Vagina (tissue), 2 donors: ENCODE measurements around the gene KCNIP4. TPM values are rescaled to one million over a fixed set of nuclear protein-coding genes. Genes with fewer than 3 reads are reported as not detected.

ENCODE experiments used
- DNase-seq, 2 donors: peaks; one replicate each; pipeline ENCODE4 v3.0.0-alpha.2; 2017; ENCODE audit errors: extremely low spot score in 2 of 2
- H3K27ac ChIP-seq: fragments of 200-600 bp; sonication (generic); one replicate; pipeline ENCODE4 v1.5.1; 2019
- H3K27me3 ChIP-seq: fragments of 200-600 bp; sonication (generic); one replicate; pipeline ENCODE4 v1.5.1; 2019
- H3K36me3 ChIP-seq, 2 donors: fragments of 200-600 bp; sonication (generic); one replicate each; pipeline ENCODE4 v1.5.1; 2017 to 2019
- H3K4me1 ChIP-seq: fragments of 200-600 bp; sonication (generic); one replicate; pipeline ENCODE4 v1.5.1; 2019
- H3K4me3 ChIP-seq, 2 donors: fragments of 200-600 bp; sonication (generic); 1 replicate in 1 of 2; 2 replicates in 1 of 2; pipeline ENCODE4 v1.5.1; 2016 to 2019
- H3K9me3 ChIP-seq: fragments of 200-600 bp; sonication (generic); one replicate; pipeline ENCODE4 v1.5.1; 2019
- POLR2A ChIP-seq, 2 donors: fragments of 450-650 bp; IDR thresholded peaks; one replicate each; pipeline ENCODE4 v1.6.1; 2017; ENCODE audit warnings: antibody characterized with exemption in 2 of 2, mild to moderate bottlenecking in 2 of 2, moderate library complexity in 2 of 2
- POLR2AphosphoS5 ChIP-seq, 2 donors: sonication (generic); formaldehyde crosslinking; IDR thresholded peaks; one replicate each; pipeline ENCODE4 v1.9.0; 2017; ENCODE audit warnings: antibody characterized with exemption in 2 of 2, mild to moderate bottlenecking in 2 of 2, low read depth in 1 of 2; ENCODE audit not compliant: insufficient read depth in 1 of 2
- intact Hi-C: fragments of 100-400 bp; cut with DNase I; formaldehyde crosslinking; loops from one replicate; pipeline ENCODE4 v1.15.1; 2023
- total RNA-seq: library from RNA; depleted of rRNA; stranded (reverse); fragments of >200 nt; gene quantifications from one replicate; pipeline ENCODE4 v1.2.3, GENCODE V29; 2016
- TF ChIP-seq, protein P1 (sequence below), 3 experiments: fragments of 450-650 bp in 2 of 3; fragments of 200-600 bp in 1 of 3; sonication (generic) in 1 of 3; IDR thresholded peaks; one replicate each; pipeline ENCODE4 v1.5.1; 2017 to 2019; ENCODE audit warnings: antibody characterized with exemption in 3 of 3, mild to moderate bottlenecking in 2 of 3, moderate library complexity in 2 of 3

KCNIP4 gene
- total RNA-seq, 1 donor from 2014 or later = not detected

DNA sequence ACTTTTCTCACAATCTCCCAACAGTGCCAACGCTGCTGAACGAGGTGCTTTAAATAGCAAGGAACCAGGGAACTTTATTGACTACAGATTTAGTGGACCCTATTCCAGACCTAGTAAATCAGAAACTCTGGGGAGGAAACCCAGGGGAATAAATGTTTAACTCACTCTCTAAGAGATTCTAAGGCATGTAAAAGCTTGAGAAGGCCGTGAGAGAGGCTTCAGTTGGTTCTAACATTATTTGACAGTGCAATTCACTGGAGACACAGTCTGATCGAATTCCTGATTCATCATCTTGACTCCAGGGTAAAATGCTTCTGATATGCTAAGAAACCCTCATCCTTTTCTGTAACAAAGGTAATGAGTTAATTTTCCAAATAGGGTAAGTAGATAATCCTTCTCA is 494.4 kb downstream of the KCNIP4 start:
- Histone ChIP-seq H3K9me3 (no peaks in the 10 kb centered on the region), H3K27me3 (no peaks in the 10 kb centered on the region), H3K4me1 (no peaks in the 10 kb centered on the region), H3K27ac (no peak overlapping the region), H3K36me3 (no peaks in the 10 kb centered on the region), H3K4me3 (no peak overlapping the region)
- intact Hi-C loops = no loop called here
- TF ChIP-seq POLR2A (IDR thresholded peaks at IDR 0.05) (no peak), POLR2AphosphoS5 (IDR thresholded peaks at IDR 0.05; ENCODE audit: insufficient read depth in 1 of 2, low read depth in 1 of 2) (no peak)
- TF ChIP-seq, protein P1, sequence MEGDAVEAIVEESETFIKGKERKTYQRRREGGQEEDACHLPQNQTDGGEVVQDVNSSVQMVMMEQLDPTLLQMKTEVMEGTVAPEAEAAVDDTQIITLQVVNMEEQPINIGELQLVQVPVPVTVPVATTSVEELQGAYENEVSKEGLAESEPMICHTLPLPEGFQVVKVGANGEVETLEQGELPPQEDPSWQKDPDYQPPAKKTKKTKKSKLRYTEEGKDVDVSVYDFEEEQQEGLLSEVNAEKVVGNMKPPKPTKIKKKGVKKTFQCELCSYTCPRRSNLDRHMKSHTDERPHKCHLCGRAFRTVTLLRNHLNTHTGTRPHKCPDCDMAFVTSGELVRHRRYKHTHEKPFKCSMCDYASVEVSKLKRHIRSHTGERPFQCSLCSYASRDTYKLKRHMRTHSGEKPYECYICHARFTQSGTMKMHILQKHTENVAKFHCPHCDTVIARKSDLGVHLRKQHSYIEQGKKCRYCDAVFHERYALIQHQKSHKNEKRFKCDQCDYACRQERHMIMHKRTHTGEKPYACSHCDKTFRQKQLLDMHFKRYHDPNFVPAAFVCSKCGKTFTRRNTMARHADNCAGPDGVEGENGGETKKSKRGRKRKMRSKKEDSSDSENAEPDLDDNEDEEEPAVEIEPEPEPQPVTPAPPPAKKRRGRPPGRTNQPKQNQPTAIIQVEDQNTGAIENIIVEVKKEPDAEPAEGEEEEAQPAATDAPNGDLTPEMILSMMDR (IDR thresholded peaks at IDR 0.05) = no peak
- DNase-seq = no peak

DNA sequence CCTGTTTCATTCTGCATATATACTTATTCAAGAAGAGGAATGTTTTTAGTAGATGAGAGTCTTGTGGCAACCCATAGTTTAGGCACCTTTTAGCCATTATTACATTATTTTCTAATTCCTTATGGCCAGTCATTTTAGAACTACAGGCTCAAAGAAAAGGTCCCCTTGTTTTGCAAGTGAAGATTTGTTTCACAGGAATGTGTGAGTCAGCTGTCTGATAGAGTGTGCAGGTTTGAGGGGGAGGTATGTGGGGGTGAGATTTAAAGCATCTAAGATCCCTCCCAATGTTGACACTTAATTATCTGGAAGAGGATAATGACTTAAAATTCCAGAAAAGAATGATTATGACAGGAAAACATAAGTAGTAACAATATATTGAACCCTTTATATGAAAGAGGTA is 495.6 kb downstream of the KCNIP4 start:
- DNase-seq = no peak

DNA sequence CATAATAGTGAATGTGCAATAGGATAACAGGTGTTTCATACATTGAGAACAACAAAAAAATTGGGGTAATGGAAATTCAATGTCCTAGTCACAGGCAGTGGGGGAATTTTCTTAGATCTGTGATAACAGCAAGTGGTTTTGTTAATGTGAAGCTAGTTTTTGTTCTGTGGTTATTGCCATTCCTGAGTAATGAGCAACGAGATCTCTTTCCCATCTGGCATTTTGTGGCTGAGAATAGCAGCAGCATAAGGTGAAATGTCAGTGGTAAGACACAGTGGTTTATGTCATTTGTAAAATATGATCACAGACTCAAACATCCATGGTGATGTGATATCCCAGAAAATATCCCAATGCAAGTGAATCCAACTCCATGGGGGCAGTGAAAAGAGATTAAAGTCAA is 497.5 kb downstream of the KCNIP4 start:
- H3K36me3 ChIP-seq = no peaks in the 10 kb centered on the region
- no peaks in the 10 kb centered on the region for H3K4me1 ChIP-seq
- H3K4me3 ChIP-seq = no peak overlapping the region
- no peaks in the 10 kb centered on the region for H3K27me3 ChIP-seq
- TF ChIP-seq, protein P1 (IDR thresholded peaks at IDR 0.05) = no peak
- TF ChIP-seq POLR2AphosphoS5 (IDR thresholded peaks at IDR 0.05; ENCODE audit: insufficient read depth in 1 of 2, low read depth in 1 of 2) (no peak), POLR2A (IDR thresholded peaks at IDR 0.05) (no peak)
- intact Hi-C loops = no loop called here
- no peak for DNase-seq
- no peaks in the 10 kb centered on the region for H3K9me3 ChIP-seq
- H3K27ac ChIP-seq = no peak overlapping the region

More for the DNA sequence above, 495.6 kb downstream of the KCNIP4 start:
- TF ChIP-seq POLR2A (IDR thresholded peaks at IDR 0.05) (no peak), POLR2AphosphoS5 (IDR thresholded peaks at IDR 0.05; ENCODE audit: insufficient read depth in 1 of 2, low read depth in 1 of 2) (no peak)
- TF ChIP-seq, protein P1 (IDR thresholded peaks at IDR 0.05) = no peak
- no peak overlapping the region for H3K27ac ChIP-seq
- H3K4me1 ChIP-seq = no peaks in the 10 kb centered on the region
- H3K4me3 ChIP-seq = no peak overlapping the region
- no peaks in the 10 kb centered on the region for H3K36me3 ChIP-seq
- H3K27me3 ChIP-seq = no peaks in the 10 kb centered on the region
- intact Hi-C loops = no loop called here
- no peaks in the 10 kb centered on the region for H3K9me3 ChIP-seq

DNA sequence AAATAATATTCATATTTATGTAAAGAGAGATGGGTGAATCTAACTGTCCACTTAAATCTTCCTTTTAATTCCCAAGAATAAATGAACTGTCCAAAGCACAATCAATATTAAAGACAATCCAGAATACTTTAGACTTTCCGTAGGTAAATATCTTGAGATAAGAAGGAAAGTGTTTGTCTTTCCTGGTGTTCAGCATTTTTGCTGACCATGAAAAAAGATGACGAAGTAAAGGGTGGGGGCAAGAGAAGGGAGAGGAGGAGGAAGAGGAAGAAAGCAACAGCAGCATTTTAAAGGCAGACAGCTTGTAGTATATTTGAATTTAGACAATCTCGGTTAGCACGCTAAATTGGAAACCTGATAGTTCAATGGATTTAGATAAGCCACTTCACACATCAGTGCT is 498.2 kb downstream of the KCNIP4 start:
- Histone ChIP-seq H3K27ac (no peak overlapping the region), H3K36me3 (no peaks in the 10 kb centered on the region), H3K9me3 (no peaks in the 10 kb centered on the region), H3K4me3 (no peak overlapping the region), H3K4me1 (no peaks in the 10 kb centered on the region), H3K27me3 (no peaks in the 10 kb centered on the region)
- intact Hi-C loops = no loop called here
- TF ChIP-seq POLR2AphosphoS5 (IDR thresholded peaks at IDR 0.05; ENCODE audit: insufficient read depth in 1 of 2, low read depth in 1 of 2) (no peak), POLR2A (IDR thresholded peaks at IDR 0.05) (no peak)
- TF ChIP-seq, protein P1 (IDR thresholded peaks at IDR 0.05) = no peak
- DNase-seq = no peak

DNA sequence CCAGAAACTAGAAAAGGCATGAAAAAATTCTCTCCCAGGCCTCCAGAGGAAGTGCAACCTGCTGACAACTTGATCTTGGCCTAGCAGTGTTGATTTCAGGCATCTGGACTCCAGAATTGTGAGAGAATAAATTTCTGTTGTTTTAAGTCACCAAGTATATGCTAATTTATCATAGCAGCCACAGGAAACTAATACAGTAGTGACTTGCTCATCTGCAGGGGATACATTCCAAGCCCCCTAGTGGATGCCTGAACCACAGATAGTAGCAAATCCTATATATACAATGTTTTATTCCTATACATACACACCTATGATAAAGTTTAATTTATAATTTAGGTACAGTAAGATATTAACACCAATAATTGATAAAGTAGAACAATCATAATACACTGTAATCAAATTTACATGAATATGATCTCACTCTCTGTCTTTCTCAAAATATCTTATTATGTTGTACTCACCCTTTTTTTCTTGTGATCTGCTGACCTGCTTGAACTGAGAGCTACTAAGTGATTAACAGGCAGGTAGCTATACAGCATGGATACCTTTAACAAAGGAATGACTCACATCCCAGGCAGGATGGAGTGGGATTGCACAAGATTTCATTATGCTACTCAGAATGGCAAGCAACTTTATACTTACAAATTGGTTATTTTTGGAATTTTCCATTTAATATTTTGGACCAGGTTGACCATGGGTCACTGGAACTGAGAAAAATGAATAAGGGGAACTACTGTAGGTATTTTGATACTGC is 501.1 kb downstream of the KCNIP4 start:
- Histone ChIP-seq H3K27ac (no peak overlapping the region), H3K36me3 (no peaks in the 10 kb centered on the region), H3K4me3 (no peak overlapping the region), H3K27me3 (no peaks in the 10 kb centered on the region), H3K4me1 (no peaks in the 10 kb centered on the region), H3K9me3 (no peaks in the 10 kb centered on the region)
- intact Hi-C loops = no loop called here
- DNase-seq = no peak
- TF ChIP-seq POLR2AphosphoS5 (IDR thresholded peaks at IDR 0.05; ENCODE audit: insufficient read depth in 1 of 2, low read depth in 1 of 2) (no peak), POLR2A (IDR thresholded peaks at IDR 0.05) (no peak)
- TF ChIP-seq, protein P1 (IDR thresholded peaks at IDR 0.05) = no peak
